ENCODE results near the gene ALDH1B1.
"Not testable (repeated sequence)": the region's sequence is repeated elsewhere in the genome, so short reads cannot be mapped to it uniquely, and the experiment has no call there.

ALDH1B1 gene

DNA sequence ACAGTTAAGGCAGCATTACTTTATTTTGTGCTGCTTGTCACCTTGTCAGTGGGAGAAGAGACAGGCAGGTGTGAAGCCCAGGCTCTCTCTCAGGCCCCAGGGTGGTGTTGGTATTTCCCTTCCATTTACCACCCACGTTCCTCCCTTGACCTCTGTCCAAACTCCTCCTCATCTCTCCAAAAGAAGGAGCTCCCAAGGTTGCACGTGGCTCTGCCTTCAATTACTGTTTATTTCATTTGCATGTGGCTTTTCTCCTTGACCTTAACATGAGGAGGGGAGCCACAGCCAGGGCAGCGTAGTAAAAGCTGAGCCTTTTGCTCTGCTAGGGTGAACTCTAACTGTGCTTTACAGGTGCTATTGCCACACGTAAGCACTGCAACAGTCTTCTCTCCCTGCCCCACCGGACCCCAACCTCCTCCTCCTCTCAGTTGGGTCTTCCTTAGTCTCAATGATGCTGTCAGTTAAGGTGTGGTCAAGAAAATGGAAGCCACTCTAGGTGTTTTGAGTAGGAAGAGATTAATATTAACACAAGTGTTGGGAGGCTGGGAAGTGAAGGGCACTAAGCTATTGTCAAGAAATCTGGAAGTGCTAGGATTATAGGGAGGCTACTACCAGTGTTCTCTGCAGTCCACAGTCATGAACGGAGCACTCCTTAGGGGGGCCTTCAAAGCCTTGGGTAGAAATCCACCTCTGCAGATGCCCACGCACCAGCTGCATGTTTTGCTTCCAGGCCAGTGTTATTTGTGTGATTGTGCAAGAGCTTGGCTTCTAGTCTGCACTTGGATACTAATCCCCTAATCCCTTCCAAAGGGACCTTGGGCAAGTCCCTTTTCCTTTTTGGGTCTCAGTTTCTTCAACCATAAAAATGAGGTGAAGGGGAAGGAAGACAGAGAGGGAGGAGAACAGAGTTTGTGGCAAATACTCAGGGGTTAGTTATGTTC is 3.9 kb upstream of the ALDH1B1 start:
- DNase-seq: no peak

GRCh38 chr9:38389313-38389712 is 3.2 kb upstream of the ALDH1B1 start:
- DNase-seq: no peak

GRCh38 chr9:38390442-38390841 is 2.1 kb upstream of the ALDH1B1 start:
- DNase-seq: no peak

- DNase-seq: no peak
Observed at GRCh38 chr9:38390851-38391250, 1.7 kb upstream of the ALDH1B1 start.

- DNase-seq: no peak
Observed at GRCh38 chr9:38391278-38392118, 1.0 kb upstream of the ALDH1B1 start.

GRCh38 chr9:38393128-38393796 is 760 bp downstream of the ALDH1B1 start:
- no peak for DNase-seq

- no peak for DNase-seq
Observed at GRCh38 chr9:38394416-38394815, 1.9 kb downstream of the ALDH1B1 start.

DNA sequence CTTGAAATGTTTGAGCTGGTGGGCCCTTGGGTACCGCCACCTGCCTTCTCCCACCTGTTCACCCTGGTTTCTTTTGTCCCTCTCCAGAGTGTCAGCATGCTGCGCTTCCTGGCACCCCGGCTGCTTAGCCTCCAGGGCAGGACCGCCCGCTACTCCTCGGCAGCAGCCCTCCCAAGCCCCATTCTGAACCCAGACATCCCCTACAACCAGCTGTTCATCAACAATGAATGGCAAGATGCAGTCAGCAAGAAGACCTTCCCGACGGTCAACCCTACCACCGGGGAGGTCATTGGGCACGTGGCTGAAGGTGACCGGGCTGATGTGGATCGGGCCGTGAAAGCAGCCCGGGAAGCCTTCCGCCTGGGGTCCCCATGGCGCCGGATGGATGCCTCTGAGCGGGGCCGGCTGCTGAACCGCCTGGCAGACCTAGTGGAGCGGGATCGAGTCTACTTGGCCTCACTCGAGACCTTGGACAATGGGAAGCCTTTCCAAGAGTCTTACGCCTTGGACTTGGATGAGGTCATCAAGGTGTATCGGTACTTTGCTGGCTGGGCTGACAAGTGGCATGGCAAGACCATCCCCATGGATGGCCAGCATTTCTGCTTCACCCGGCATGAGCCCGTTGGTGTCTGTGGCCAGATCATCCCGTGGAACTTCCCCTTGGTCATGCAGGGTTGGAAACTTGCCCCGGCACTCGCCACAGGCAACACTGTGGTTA is 3.3 kb downstream of the ALDH1B1 start:
- no peak for DNase-seq

DNA sequence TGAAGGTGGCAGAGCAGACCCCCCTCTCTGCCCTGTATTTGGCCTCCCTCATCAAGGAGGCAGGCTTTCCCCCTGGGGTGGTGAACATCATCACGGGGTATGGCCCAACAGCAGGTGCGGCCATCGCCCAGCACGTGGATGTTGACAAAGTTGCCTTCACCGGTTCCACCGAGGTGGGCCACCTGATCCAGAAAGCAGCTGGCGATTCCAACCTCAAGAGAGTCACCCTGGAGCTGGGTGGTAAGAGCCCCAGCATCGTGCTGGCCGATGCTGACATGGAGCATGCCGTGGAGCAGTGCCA is 3.8 kb downstream of the ALDH1B1 start:
- no peak for DNase-seq

DNA sequence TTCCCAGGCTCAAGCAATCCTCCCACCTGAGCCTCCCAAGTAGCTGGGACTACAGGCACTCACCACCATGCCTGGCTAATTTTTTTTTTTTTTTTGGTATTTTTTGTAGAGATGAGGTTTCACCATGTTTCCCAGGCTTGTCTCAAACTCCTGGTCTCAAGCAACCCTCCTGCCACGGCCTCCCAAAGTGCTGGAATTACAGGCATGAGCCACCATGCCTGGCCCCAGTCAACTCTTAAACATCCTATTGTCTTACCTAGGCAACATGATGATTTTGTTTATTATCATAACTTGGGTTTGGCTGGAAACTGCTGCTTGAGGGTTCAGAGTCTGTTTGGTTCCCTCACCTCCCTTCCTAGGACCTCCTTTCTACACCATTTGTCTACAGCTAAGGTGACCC is 6.7 kb downstream of the ALDH1B1 start:
- DNase-seq: not testable (repeated sequence)

- DNase-seq: no peak
Observed at GRCh38 chr9:38401994-38402393, 9.5 kb downstream of the ALDH1B1 start.

- no peak for DNase-seq
Observed at GRCh38 chr9:38404314-38404713, 11.8 kb downstream of the ALDH1B1 start.

DNA sequence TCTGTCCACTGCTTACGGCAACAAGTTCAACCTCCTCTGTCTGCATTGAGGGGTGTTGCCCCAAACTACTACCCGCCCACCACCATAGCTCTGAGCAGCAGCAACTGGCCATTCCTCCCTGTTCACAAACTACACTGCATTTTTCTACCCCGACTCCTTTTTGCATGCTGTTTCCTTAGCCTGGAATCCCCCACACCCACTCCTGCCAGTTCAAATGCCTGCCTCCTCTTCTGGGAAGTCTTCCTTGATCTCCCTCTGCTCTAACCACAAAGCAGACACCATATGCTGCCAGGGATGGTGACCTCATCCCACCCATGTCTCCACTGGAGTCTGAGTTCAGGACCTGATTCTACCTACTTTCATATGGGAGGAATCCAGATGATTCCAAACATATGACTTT is 13.3 kb downstream of the ALDH1B1 start:
- DNase-seq: no peak

GRCh38 chr9:38406476-38407186 is 14.1 kb downstream of the ALDH1B1 start:
- no peak for DNase-seq

DNA sequence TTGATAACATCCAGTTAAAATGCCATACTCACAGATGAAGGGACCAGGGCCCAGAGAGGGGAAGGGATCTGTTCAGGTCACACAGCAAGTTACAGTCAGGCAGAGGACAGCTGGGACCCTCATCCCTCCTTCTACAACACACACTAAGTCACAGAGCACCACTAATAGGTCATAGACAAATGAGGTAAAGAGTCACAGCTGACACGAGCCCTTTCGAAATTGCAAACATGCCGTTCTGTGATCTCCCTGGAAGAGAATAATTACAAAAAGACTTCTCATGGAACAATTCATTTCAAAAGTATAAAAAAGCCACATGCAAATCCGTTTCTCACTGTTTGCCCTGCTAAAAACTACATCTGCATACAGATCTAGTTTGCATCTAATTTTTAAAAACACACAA is 16.2 kb downstream of the ALDH1B1 start:
- DNase-seq: no peak

DNA sequence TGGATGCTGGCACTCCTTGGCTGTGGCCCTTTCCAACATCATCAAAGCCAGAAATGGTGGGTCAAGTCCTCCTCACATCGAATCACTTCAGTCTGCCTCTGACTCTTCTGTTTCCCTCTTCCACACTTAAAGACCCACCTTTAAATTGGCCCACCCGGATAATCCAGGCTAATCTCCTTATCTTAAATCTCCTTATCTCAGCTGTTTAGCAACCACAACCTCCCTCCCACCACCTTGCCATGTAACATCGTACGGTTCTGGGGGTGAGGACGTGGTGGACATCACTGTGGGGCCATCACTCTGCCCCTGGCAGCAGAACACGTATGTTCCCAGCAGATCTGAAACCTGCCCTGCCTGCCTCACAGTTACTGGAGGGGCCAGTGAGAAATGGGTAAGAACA is 20.2 kb downstream of the ALDH1B1 start:
- no peak for DNase-seq

- no peak for DNase-seq
Observed at GRCh38 chr9:38413283-38413682, 20.8 kb downstream of the ALDH1B1 start.

DNA sequence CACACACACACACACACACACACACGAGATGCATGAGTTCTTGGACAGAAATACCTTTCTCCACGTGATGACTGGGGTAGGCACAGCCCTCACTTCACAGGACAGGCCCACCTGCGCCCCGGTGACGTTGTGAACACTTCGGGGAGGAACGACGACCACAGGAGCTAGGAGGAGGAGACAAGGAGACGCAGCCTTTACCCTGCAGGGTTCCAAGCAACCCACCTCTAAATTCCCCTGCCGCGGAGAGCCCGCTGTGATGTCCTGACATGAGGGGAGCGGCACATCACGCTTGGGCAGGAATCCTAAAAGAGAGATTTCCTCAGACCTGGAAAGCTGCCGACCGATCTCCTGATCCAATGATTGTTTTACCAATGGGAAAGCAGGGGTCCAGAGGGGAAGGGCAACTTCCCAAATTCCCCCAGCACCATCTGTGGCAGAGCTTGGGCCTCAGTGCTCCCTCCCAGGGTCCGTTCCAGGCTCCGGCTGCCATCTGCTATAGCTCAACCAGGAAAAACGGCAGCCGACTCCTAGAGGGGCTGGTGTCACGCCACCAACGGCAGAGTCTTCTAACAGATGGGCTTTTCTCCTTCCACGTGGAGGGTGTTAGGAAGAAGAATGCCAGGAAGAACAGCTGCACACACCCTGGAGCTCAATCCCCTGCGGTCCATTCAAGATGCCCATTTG is 21.7 kb downstream of the ALDH1B1 start:
- no peak for DNase-seq

GRCh38 chr9:38415856-38416255 is 23.4 kb downstream of the ALDH1B1 start:
- no peak for DNase-seq

- DNase-seq: no peak
Observed at GRCh38 chr9:38416461-38416860, 24.0 kb downstream of the ALDH1B1 start.
